ENCODE measurements around the gene SF3B5. TPM values are rescaled to one million over a fixed set of nuclear protein-coding genes. Genes with fewer than 3 reads are reported as not detected.

Gene SF3B5
- total and polyA plus RNA-seq, 12 donors = 84.2 to 333 (median 120) TPM

Other genes with a start within 250 kb of the SF3B5 start
- under 1 TPM in 1 of 10 donors, not detected in 9; 0.28 TPM for gene ZC2HC1B, start 231.1 kb downstream of the SF3B5 start, total RNA-seq
- gene ZC2HC1B, start 231.1 kb downstream of the SF3B5 start, polyA plus RNA-seq = not detected
- gene PLAGL1, start 87.3 kb downstream of the SF3B5 start, total RNA-seq = 10 to 100 TPM in 6 of 10 donors, 1 to 10 TPM in 4; 9.0 to 24.6 (median 12.5) TPM
- 10 to 100 TPM in 1 of 2 donors, 1 to 10 TPM in 1; 5.4 to 24.6 TPM for gene PLAGL1, start 87.3 kb downstream of the SF3B5 start, polyA plus RNA-seq
- gene STX11, start 54.9 kb upstream of the SF3B5 start, total RNA-seq = 10 to 100 TPM in 2 of 10 donors, 1 to 10 TPM in 8; 6.9 to 15.9 (median 8.9) TPM
- gene STX11, start 54.9 kb upstream of the SF3B5 start, polyA plus RNA-seq = 1 to 10 TPM; 4.8 to 9.0 TPM
- gene UTRN, start 189.8 kb upstream of the SF3B5 start, total RNA-seq = 100 to 1,000 TPM in 2 of 10 donors, 10 to 100 TPM in 8; 54.4 to 109 (median 85.5) TPM
- gene UTRN, start 189.8 kb upstream of the SF3B5 start, polyA plus RNA-seq = 10 to 100 TPM; 11.4 to 23.2 TPM